HepG2 (cell line): Measurements from ENCODE around the gene DOK4. TPM values are rescaled to one million over a fixed set of nuclear protein-coding genes. Genes with fewer than 3 reads are reported as not detected.

Source experiments
- ARID2 ChIP-seq: sonication (generic); formaldehyde crosslinking; IDR thresholded peaks from 2 replicates; pipeline ENCODE4 v1.8.1; 2022; ENCODE audit warnings: mild to moderate bottlenecking, missing genetic modification reagents, borderline replicate concordance
- ATM ChIP-seq: fragments of 450-650 bp; IDR thresholded peaks from 2 replicates; pipeline ENCODE4 v1.7.1; 2017; ENCODE audit warnings: mild to moderate bottlenecking, borderline replicate concordance
- BRD4 ChIP-seq: sonication (generic); formaldehyde crosslinking; IDR thresholded peaks from 2 replicates; pipeline ENCODE4 v1.4.0; 2020; ENCODE audit warnings: missing genetic modification reagents
- ERF ChIP-seq: IDR thresholded peaks from 2 replicates; pipeline ENCODE4 v1.6.1; 2018; ENCODE audit warnings: missing biosample characterization, missing genetic modification reagents
- FOXA3 ChIP-seq: IDR thresholded peaks from 2 replicates; pipeline ENCODE4 v1.6.1; 2016; ENCODE audit warnings: missing genetic modification reagents, missing compliant biosample characterization
- FOXO1 ChIP-seq: sonication (generic); formaldehyde crosslinking; IDR thresholded peaks from 2 replicates; pipeline ENCODE4 v1.4.0; 2020; ENCODE audit warnings: missing genetic modification reagents
- HOXA5 ChIP-seq: sonication (generic); formaldehyde crosslinking; IDR thresholded peaks from 2 replicates; pipeline ENCODE4 v1.4.0; 2020; ENCODE audit warnings: missing genetic modification reagents
- IRF2 ChIP-seq: IDR thresholded peaks from 2 replicates; pipeline ENCODE4 v1.6.1; 2018; ENCODE audit warnings: missing genetic modification reagents, missing compliant biosample characterization
- KDM2A ChIP-seq: sonication (generic); formaldehyde crosslinking; IDR thresholded peaks from 2 replicates; pipeline ENCODE4 v1.4.0; 2020; ENCODE audit warnings: low read depth, missing genetic modification reagents, borderline replicate concordance
- MED8 ChIP-seq: sonication (generic); formaldehyde crosslinking; IDR thresholded peaks from 2 replicates; pipeline ENCODE4 v1.8.1; 2023; ENCODE audit warnings: mild to moderate bottlenecking, missing genetic modification reagents; ENCODE audit not compliant: insufficient replicate concordance
- PAX8 ChIP-seq: sonication (generic); formaldehyde crosslinking; IDR thresholded peaks from 2 replicates; pipeline ENCODE4 v1.8.0; 2022; ENCODE audit warnings: mild to moderate bottlenecking, missing genetic modification reagents, borderline replicate concordance
- SRSF9 ChIP-seq: fragments of 200-400 bp; formaldehyde crosslinking; IDR thresholded peaks from 2 replicates; pipeline ENCODE4 v1.6.1; 2018; ENCODE audit warnings: borderline replicate concordance, mild to moderate bottlenecking, low read depth, low read length; ENCODE audit not compliant: insufficient read depth, poor library complexity, severe bottlenecking
- ZBTB14 ChIP-seq: sonication (generic); formaldehyde crosslinking; IDR thresholded peaks from 2 replicates; pipeline ENCODE4 v1.4.0; 2020; ENCODE audit warnings: missing genetic modification reagents
- ZNF280B ChIP-seq: sonication (generic); formaldehyde crosslinking; IDR thresholded peaks from 2 replicates; pipeline ENCODE4 v1.5.0; 2020; ENCODE audit warnings: missing genetic modification reagents, mild to moderate bottlenecking, borderline replicate concordance
- ZNF367 ChIP-seq: sonication (generic); formaldehyde crosslinking; IDR thresholded peaks from 2 replicates; pipeline ENCODE4 v1.4.0; 2020; ENCODE audit warnings: missing genetic modification reagents, borderline replicate concordance
- ZNF431 ChIP-seq: sonication (generic); formaldehyde crosslinking; IDR thresholded peaks from 2 replicates; pipeline ENCODE4 v1.9.0; 2022; ENCODE audit warnings: missing genetic modification reagents, low read depth, mild to moderate bottlenecking, borderline replicate concordance
- ZNF564 ChIP-seq: sonication (generic); formaldehyde crosslinking; IDR thresholded peaks from 2 replicates; pipeline ENCODE4 v1.8.1; 2023; ENCODE audit warnings: mild to moderate bottlenecking, missing genetic modification reagents
- ZNF567 ChIP-seq: sonication (generic); formaldehyde crosslinking; IDR thresholded peaks from 2 replicates; pipeline ENCODE4 v1.8.1; 2023; ENCODE audit warnings: mild to moderate bottlenecking, missing genetic modification reagents, borderline replicate concordance
- ZNF589 ChIP-seq: sonication (generic); formaldehyde crosslinking; conservative IDR thresholded peaks from 2 replicates; pipeline ENCODE4 v1.8.0; 2022; ENCODE audit warnings: mild to moderate bottlenecking, moderate library complexity, missing genetic modification reagents
- ZNF841 ChIP-seq: sonication (generic); formaldehyde crosslinking; IDR thresholded peaks from 2 replicates; pipeline ENCODE4 v1.8.1; 2023; ENCODE audit warnings: missing genetic modification reagents, borderline replicate concordance
- ZNF850 ChIP-seq: sonication (generic); formaldehyde crosslinking; conservative IDR thresholded peaks from 2 replicates; pipeline ENCODE4 v1.9.0; 2021; ENCODE audit warnings: mild to moderate bottlenecking, missing genetic modification reagents
- ZZZ3 ChIP-seq: sonication (generic); formaldehyde crosslinking; IDR thresholded peaks from 2 replicates; pipeline ENCODE4 v1.4.0; 2020; ENCODE audit warnings: missing genetic modification reagents, mild to moderate bottlenecking, borderline replicate concordance
- polyA plus RNA-seq, 8 experiments: library from polyadenylated mRNA; depleted of rRNA in 3 of 8; stranded (reverse) in 7 of 8; unstranded in 1 of 8; fragments of >200 nt; fragmentation: Illumina TruSeq in 4 of 8; extraction: Trizol in 4 of 8; gene quantifications; 2 replicates each; pipeline versions ENCODE4 v1.2.1 to v1.2.3, GENCODE V29; 2011 to 2016; ENCODE audit warnings: low read depth in 4 of 8, missing spikeins in 1 of 8, mixed read lengths in 1 of 8; ENCODE audit not compliant: insufficient read depth in 1 of 8
- total RNA-seq, 5 experiments: library from RNA; depleted of rRNA; stranded (reverse); fragments of >200 nt; fragmentation: Illumina TruSeq; extraction: Trizol; gene quantifications; 2 replicates each; pipeline ENCODE4 v1.2.3, GENCODE V29; 2016; ENCODE audit warnings: low read depth in 1 of 5
- TF ChIP-seq, protein P1 (sequence below): sonication (generic); formaldehyde crosslinking; conservative IDR thresholded peaks from 2 replicates; pipeline ENCODE4 v1.8.1; 2023; ENCODE audit warnings: missing genetic modification reagents

The DOK4 gene
- total and polyA plus RNA-seq, 2 of the 13 experiments (the other 11 are each of a cell fraction or from before 2014, with no cell fraction given), result 52.7 to 70.0 TPM

DNA sequence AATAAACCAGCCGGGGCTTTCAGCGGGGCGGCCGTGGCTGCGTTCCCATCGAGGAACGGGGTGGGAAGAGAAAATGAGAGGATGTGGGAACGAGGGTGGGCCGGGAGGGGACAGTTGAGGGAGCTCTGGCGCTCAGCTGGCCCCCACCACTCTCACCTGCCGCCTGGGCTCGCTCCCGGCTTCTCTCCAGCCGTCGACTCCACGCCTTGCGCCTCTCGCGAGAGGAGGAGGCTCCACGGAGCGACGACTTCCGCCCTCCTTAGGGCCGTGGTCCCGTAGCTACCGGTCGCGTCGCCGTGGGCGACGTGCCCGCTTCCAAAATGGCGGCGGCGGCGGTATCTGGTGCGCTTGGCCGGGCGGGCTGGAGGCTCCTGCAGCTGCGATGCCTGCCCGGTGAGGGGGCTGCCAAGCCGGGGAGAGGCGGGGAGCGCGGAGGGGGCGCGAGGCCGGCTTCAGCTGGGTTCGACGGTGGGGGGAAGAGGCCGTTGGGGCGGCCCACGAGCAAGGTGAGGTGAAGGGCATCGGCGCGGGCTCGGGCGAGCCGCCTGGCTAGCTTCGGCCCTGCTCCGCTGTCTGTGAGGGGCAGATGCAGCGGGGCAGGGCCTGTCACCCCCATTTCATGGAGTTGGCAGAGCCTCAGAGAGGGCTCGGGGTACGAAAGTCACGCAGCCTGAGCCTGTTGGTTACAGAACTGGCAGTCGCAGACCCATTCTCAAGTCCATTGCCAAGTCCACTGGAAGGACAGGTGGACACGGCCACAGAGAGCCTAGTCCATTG is 38.9 kb downstream of the DOK4 start, which contains the start of the genes CIAPIN1 and COQ9 (continued):
- TF ChIP-seq SRSF9 (no peak), KDM2A (CRISPR knock-in tag) (peak; percentile 98), BRD4 (CRISPR knock-in tag) (peak; percentile 97), ERF (CRISPR knock-in tag) (peak; percentile 96), MED8 (CRISPR knock-in tag) (peak; percentile 97), ZZZ3 (CRISPR knock-in tag) (peak; percentile 96), FOXA3 (peak; percentile 71), ZNF589 (CRISPR knock-in tag) (peak; percentile 92), ARID2 (CRISPR knock-in tag) (no peak; the same call in 1 of the 2 replicates), ZNF564 (CRISPR knock-in tag) (peak; percentile 93; the same call in 1 of the 2 replicates), ZNF431 (CRISPR knock-in tag) (peak; percentile 96), ZNF850 (0 out of 2 replicates have a peak, but pooled peaks have one; percentile 71), ZNF841 (CRISPR knock-in tag) (peak; percentile 85; the same call in 1 of the 2 replicates), ZBTB14 (peak; percentile 64; the same call in 1 of the 2 replicates), ZNF280B (CRISPR knock-in tag) (peak; percentile 83), IRF2 (CRISPR knock-in tag) (peak; percentile 97), ZNF567 (peak; percentile 90; the same call in 1 of the 2 replicates), HOXA5 (0 out of 2 replicates have a peak, but pooled peaks have one; percentile 69), PAX8 (CRISPR knock-in tag) (peak; percentile 54; the same call in 1 of the 2 replicates), ATM (no peak), FOXO1 (CRISPR knock-in tag) (peak; percentile 46), ZNF367 (no peak)
- TF ChIP-seq, protein P1, sequence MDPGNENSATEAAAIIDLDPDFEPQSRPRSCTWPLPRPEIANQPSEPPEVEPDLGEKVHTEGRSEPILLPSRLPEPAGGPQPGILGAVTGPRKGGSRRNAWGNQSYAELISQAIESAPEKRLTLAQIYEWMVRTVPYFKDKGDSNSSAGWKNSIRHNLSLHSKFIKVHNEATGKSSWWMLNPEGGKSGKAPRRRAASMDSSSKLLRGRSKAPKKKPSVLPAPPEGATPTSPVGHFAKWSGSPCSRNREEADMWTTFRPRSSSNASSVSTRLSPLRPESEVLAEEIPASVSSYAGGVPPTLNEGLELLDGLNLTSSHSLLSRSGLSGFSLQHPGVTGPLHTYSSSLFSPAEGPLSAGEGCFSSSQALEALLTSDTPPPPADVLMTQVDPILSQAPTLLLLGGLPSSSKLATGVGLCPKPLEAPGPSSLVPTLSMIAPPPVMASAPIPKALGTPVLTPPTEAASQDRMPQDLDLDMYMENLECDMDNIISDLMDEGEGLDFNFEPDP (CRISPR knock-in tag), result no peak
